Gastroesophageal sphincter (tissue), 4 donors: ENCODE data around the gene CDC42EP3. TPM values are rescaled to one million over a fixed set of nuclear protein-coding genes. Genes with fewer than 3 reads are reported as not detected.

ENCODE experiments used
- ATAC-seq: fragments of 150-250 bp; one replicate; pipeline ENCODE4 v1.9.1; 2016; ENCODE audit warnings: mild to moderate bottlenecking, moderate library complexity
- H3K27ac ChIP-seq, 4 donors: fragments of 200-600 bp; sonication (generic) in 3 of 4; 1 replicate in 3 of 4; 2 replicates in 1 of 4; pipeline ENCODE4 v1.5.1; 2016 to 2019
- H3K27me3 ChIP-seq: fragments of 200-600 bp; sonication (generic); one replicate; pipeline ENCODE4 v1.5.1; 2019
- H3K36me3 ChIP-seq, 2 donors: fragments of 200-600 bp; sonication (generic); one replicate each; pipeline ENCODE4 v1.5.1; 2019; ENCODE audit warnings: control low read depth in 1 of 2
- H3K4me1 ChIP-seq, 3 donors: fragments of 200-600 bp; sonication (generic); 1 replicate in 2 of 3; 2 replicates in 1 of 3; pipeline ENCODE4 v1.5.1; 2016 to 2019; ENCODE audit warnings: control low read depth in 2 of 3
- H3K4me3 ChIP-seq, 2 donors: fragments of 200-600 bp; sonication (generic); one replicate each; pipeline ENCODE4 v1.5.1; 2019; ENCODE audit warnings: mild to moderate bottlenecking in 1 of 2, moderate library complexity in 1 of 2
- H3K9me3 ChIP-seq, 3 donors: fragments of 200-600 bp; sonication (generic); one replicate each; pipeline ENCODE4 v1.5.1; 2017 to 2019; ENCODE audit warnings: control low read depth in 2 of 3
- CTCF ChIP-seq, 4 experiments: fragments of 200-600 bp in 2 of 4; fragments of 450-650 bp in 2 of 4; sonication (generic) in 1 of 4; IDR thresholded peaks; one replicate each; pipeline ENCODE4 v1.5.1; 2017 to 2019; ENCODE audit warnings: antibody characterized with exemption in 4 of 4, mild to moderate bottlenecking in 2 of 4, moderate library complexity in 2 of 4
- EP300 ChIP-seq: sonication (generic); formaldehyde crosslinking; IDR thresholded peaks from one replicate; pipeline ENCODE4 v1.6.1; 2017; ENCODE audit warnings: antibody characterized with exemption, mild to moderate bottlenecking
- POLR2A ChIP-seq, 2 donors: fragments of 450-650 bp; IDR thresholded peaks; one replicate each; pipeline ENCODE4 v1.6.1; 2017; ENCODE audit warnings: antibody characterized with exemption in 2 of 2, mild to moderate bottlenecking in 2 of 2, moderate library complexity in 1 of 2
- POLR2AphosphoS5 ChIP-seq: sonication (generic); formaldehyde crosslinking; IDR thresholded peaks from one replicate; pipeline ENCODE4 v1.6.1; 2017; ENCODE audit warnings: antibody characterized with exemption
- WGBS, 2 donors: methylation state at CpG; one replicate each; pipeline ENCODE4 v1.1.5; 2018; ENCODE audit warnings: low coverage in 1 of 2; 5-methylcytosine and 5-hydroxymethylcytosine counted together
- total RNA-seq, 4 donors: library from RNA; depleted of rRNA; stranded (reverse); fragments of >200 nt; gene quantifications; one replicate each; pipeline ENCODE4 v1.1.0, GENCODE V29; 2016

CDC42EP3 gene
- 100 to 1,000 TPM in 2 of 4 donors, 10 to 100 TPM in 2; 39.4 to 198 (median 87.4) TPM for total RNA-seq

- WGBS, 2 donors = 0% methylated on average over 7 of the region's 90 CpGs; no CpG with 5 or more reads in 1 of the 2 donors
- ATAC-seq = peak; percentile 76
- H3K9me3 ChIP-seq = no peaks in the 10 kb centered on the region
- H3K4me3 ChIP-seq = peak within 1 kb of the TSS; percentile 74 to 90
- no peaks in the 10 kb centered on the region for H3K36me3 ChIP-seq
- H3K4me1 ChIP-seq = peaks cover 4 to 51% (median 5%) of the 10 kb centered on the region in 3 donors
- H3K27me3 ChIP-seq = no peaks in the 10 kb centered on the region
- peak within 1 kb of the TSS; percentile 82 to 93 (median 90) for H3K27ac ChIP-seq
- peak; percentile 58 for TF ChIP-seq POLR2AphosphoS5
- peak; percentile 72 to 78 for TF ChIP-seq POLR2A (IDR thresholded peaks at IDR 0.05)
- no peak for TF ChIP-seq EP300
Observed at GRCh38 chr2:37671009-37671815, at the start of gene CDC42EP3. Gene CDC42EP3 (minus strand): TSS chr2:37671642. CDS start chr2:37646587, 25,055 bp downstream.

- no peaks in the 10 kb centered on the region for H3K27me3 ChIP-seq
- TF ChIP-seq CTCF (IDR thresholded peaks at IDR 0.05) (no peak), POLR2A (IDR thresholded peaks at IDR 0.05) (no peak), POLR2AphosphoS5 (no peak), EP300 (no peak)
- H3K4me3 ChIP-seq = no peak overlapping the region
- no peaks in the 10 kb centered on the region for H3K4me1 ChIP-seq
- no peaks in the 10 kb centered on the region for H3K36me3 ChIP-seq
- no peak for ATAC-seq
- peaks cover 0 to 5% (median 0%) of the 10 kb centered on the region in 3 donors for H3K9me3 ChIP-seq
- WGBS, 2 donors = 73 to 79% methylated on average over 2 of the region's 2 CpGs
- no peak overlapping the region for H3K27ac ChIP-seq
Observed at GRCh38 chr2:37721201-37721560, 49.7 kb upstream of the CDC42EP3 start.

GRCh38 chr2:37720533-37721200 lies 49.2 kb upstream of the CDC42EP3 start:
- TF ChIP-seq CTCF (IDR thresholded peaks at IDR 0.05) = no peak
- no peak for TF ChIP-seq POLR2A (IDR thresholded peaks at IDR 0.05)
- no peak for TF ChIP-seq EP300
- TF ChIP-seq POLR2AphosphoS5 = no peak
- Histone ChIP-seq H3K27ac (no peak overlapping the region), H3K36me3 (no peaks in the 10 kb centered on the region), H3K4me1 (no peaks in the 10 kb centered on the region), H3K27me3 (no peaks in the 10 kb centered on the region), H3K9me3 (peaks cover 0 to 5% (median 0%) of the 10 kb centered on the region in 3 donors), H3K4me3 (no peak overlapping the region)
- 71 to 72% methylated on average over 5 to 6 of the region's 6 CpGs for whole genome bisulfite sequencing, 2 donors
- no peak for ATAC-seq

GRCh38 chr2:37718515-37719161 lies 47.2 kb upstream of the CDC42EP3 start:
- no peak for ATAC-seq
- WGBS, 2 donors = 86 to 90% methylated on average over 3 to 7 of the region's 7 CpGs

More at GRCh38 chr2:37718515-37719161, 47.2 kb upstream of the CDC42EP3 start:
- TF ChIP-seq POLR2AphosphoS5 = no peak
- no peak for TF ChIP-seq POLR2A (IDR thresholded peaks at IDR 0.05)
- no peak for TF ChIP-seq CTCF (IDR thresholded peaks at IDR 0.05)
- TF ChIP-seq EP300 = no peak
- Histone ChIP-seq H3K27me3 (no peaks in the 10 kb centered on the region), H3K9me3 (peaks cover 0 to 5% (median 0%) of the 10 kb centered on the region in 3 donors), H3K36me3 (no peaks in the 10 kb centered on the region), H3K4me1 (no peaks in the 10 kb centered on the region), H3K27ac (no peak overlapping the region), H3K4me3 (no peak overlapping the region)
